ENCODE data around the gene SPINK6.

SPINK6 gene

DNA sequence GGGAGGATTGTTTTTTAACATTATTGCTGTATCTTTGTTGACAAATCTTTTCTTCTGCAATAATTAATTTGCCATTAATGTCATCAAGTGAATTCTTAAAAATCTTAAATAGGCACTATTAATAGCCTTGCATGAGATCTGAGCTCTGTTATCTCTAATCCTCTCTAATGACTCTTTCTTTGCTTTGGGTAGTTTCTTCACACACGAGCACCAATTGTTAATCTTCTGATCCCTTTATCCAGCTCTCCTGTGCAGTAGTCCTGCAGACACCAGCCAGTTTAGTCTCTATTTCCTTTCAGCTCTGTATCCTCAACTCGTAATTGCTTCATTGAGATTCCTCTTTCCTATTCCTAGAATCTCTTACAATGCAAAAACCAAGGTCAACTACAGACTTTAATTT, 26.4 kb upstream of the SPINK6 start:
- no peak overlapping the region for H3K4me3 ChIP-seq (ENCODE audit: low read depth, low read length)
- TF ChIP-seq, protein P1, sequence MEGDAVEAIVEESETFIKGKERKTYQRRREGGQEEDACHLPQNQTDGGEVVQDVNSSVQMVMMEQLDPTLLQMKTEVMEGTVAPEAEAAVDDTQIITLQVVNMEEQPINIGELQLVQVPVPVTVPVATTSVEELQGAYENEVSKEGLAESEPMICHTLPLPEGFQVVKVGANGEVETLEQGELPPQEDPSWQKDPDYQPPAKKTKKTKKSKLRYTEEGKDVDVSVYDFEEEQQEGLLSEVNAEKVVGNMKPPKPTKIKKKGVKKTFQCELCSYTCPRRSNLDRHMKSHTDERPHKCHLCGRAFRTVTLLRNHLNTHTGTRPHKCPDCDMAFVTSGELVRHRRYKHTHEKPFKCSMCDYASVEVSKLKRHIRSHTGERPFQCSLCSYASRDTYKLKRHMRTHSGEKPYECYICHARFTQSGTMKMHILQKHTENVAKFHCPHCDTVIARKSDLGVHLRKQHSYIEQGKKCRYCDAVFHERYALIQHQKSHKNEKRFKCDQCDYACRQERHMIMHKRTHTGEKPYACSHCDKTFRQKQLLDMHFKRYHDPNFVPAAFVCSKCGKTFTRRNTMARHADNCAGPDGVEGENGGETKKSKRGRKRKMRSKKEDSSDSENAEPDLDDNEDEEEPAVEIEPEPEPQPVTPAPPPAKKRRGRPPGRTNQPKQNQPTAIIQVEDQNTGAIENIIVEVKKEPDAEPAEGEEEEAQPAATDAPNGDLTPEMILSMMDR (IDR thresholded peaks at IDR 0.05; ENCODE audit: low read depth, low read length), result no peak

DNA sequence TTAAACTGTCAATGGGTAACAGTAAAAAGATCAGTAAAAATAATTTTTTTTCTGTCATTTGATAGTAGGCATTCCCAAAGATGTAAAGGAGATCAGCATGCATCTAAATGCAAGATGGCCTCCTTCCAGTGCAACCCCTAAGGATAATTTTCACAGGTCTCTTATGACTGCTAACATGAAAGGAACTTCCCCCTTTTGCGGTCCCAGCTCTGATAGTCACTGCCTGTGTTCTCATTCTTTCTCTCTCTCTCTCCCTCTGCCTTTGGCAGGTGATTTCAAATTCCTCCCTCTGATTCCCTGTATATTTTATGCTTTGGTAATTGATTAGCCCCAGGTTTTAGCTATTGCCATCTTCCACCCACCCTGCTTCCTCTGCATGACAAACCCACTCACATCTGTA, 25.6 kb upstream of the SPINK6 start:
- TF ChIP-seq, protein P1 (IDR thresholded peaks at IDR 0.05; ENCODE audit: low read depth, low read length), result no peak
- H3K4me3 ChIP-seq (ENCODE audit: low read depth, low read length), result no peak overlapping the region

DNA sequence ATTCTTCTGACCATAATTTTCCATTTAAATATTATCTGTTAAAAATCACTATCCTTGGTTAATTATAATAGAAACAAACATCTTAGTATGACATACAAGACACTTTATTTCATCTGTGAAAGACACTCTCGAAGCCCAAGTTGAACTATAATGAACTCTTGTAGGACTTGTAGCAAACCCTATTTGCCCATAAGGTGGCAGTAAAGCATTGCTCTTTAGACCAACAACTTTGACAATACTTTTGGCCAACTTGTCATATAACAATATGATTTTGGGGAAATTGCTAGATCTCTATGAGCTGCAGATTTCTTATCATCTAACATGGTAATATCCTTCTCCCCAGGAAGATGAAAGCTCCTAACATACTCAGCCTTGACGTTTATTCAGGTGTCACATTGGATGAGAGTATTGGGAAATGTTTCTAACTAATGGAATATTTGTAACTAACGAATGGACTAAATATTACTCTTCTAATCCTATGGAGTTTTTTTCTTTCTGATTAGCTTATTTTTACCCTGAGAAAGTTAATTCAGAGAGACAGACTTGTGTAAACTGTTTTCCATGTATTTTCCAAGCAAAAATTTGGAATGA, 23.5 kb upstream of the SPINK6 start:
- no peak overlapping the region for H3K4me3 ChIP-seq (ENCODE audit: low read depth, low read length)
- TF ChIP-seq, protein P1 (IDR thresholded peaks at IDR 0.05; ENCODE audit: low read depth, low read length), result peak; percentile 17; the same call in 1 of the 2 replicates

DNA sequence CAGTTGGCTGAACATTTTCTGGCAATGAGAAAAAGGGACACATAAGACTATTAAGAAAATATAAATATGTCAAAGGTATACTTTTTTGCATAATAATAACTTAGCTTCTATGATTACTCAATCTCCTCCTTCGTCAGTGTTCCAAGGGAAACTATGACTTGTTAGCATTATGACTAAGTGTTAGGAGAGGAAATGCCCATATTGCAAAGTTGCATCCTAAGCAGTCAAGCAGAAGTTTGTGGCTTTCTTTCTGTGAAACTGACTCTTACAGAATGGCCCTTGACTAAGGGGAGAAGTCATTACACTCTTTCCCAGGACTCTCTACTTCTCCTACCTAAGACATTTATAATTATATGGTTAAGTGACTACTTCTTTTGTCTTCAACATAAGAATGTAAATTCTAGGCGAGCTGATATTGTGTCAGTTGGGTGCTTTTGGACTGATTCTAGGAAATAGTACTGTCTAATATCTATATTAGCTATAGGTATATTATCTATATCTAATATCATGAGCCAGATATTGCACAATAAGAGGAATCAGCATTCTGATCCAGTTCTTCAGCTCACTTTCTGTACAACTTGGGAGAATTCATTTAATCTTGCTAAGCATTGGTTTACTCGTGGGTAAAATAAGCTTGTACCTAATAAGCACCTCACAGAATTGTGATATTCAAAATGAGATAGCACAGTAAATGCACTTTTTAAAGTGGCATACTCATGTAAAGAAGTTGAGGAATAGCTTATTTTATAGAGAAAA, 16.4 kb upstream of the SPINK6 start:
- no peak overlapping the region for H3K4me3 ChIP-seq (ENCODE audit: low read depth, low read length)
- TF ChIP-seq, protein P1 (IDR thresholded peaks at IDR 0.05; ENCODE audit: low read depth, low read length), result no peak

DNA sequence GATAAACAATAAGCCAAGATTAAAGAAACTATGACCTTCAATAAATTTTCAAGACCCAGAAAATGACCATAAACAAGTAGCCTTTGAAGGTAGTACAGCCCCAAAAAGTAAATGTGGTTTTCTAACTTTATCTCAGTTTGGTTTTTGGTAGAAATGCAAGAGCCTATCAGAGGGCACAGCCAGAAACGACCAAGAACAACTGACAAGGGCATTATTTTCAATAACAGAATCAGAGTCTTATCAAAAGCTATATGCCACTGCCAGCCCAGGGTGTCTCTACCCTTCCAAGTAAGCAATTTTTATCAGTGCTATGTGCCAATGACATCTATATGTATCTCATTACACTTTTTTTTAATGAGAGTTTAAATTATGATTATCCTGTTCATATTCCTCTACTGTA, 11.8 kb upstream of the SPINK6 start:
- TF ChIP-seq, protein P1 (IDR thresholded peaks at IDR 0.05; ENCODE audit: low read depth, low read length), result no peak
- no peak overlapping the region for H3K4me3 ChIP-seq (ENCODE audit: low read depth, low read length)

DNA sequence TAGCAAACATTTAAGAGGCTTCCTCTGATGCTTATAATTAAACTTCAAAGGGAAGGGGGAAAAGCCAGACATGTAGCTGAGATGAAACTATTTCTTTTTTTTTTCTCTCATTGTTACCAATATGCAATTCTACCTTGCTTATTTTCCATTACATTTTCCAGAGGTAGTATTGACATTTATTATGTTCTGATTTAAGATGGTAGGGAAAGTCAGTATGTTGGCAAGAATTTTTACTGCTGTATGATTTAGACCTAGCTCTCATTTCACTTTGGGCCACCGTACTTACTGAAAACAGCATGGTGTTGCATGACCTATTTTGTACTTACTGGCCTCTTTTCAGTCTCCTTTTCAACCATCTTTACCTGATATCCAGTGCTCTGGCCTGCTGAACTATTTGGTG, 9.6 kb upstream of the SPINK6 start:
- TF ChIP-seq, protein P1 (IDR thresholded peaks at IDR 0.05; ENCODE audit: low read depth, low read length), result no peak
- H3K4me3 ChIP-seq (ENCODE audit: low read depth, low read length), result no peak overlapping the region

DNA sequence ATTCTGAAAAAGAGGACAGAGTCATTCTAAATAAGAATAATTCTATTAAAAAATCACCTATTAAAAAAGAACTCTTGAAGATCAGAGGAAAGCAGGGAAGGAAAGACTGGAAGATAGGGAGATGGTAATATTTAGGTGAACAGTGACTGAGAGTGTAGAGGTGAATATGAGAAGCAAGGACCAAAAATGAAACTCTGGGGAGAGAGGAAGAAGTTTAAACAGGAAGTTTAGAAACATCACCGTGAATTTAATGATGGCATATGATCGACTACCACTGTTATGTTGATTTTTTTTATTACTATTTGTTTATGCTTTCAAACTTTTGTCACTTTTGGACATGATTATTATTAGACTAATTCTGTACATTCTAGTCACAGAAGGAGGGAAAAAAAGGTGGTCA, 1.7 kb upstream of the SPINK6 start:
- no peak overlapping the region for H3K4me3 ChIP-seq (ENCODE audit: low read depth, low read length)
- TF ChIP-seq, protein P1 (IDR thresholded peaks at IDR 0.05; ENCODE audit: low read depth, low read length), result no peak
